H1 (cell line): Measurements from ENCODE around the gene PHLPP2. TPM values are rescaled to one million over a fixed set of nuclear protein-coding genes. Genes with fewer than 3 reads are reported as not detected.

ENCODE experiments used
- HDAC2 ChIP-seq, 2 experiments: fragments of 300-600 bp in 1 of 2; sonication (generic) in 1 of 2; IDR thresholded peaks; 2 replicates each; pipeline ENCODE4 v1.6.1; 2011 to 2012; ENCODE audit warnings: low read depth in 2 of 2, low read length in 2 of 2, mild to moderate bottlenecking in 2 of 2, moderate library complexity in 2 of 2, borderline replicate concordance in 1 of 2, inconsistent platforms in 1 of 2
- HDAC6 ChIP-seq: IDR thresholded peaks from one replicate; pipeline ENCODE4 v1.7.1; 2012; ENCODE audit warnings: low read depth, mild to moderate bottlenecking, inconsistent platforms, low read length, moderate library complexity
- TCF12 ChIP-seq: IDR thresholded peaks from 2 replicates; pipeline ENCODE4 v1.6.1; 2011; ENCODE audit warnings: low read depth, mild to moderate bottlenecking, low read length
- polyA plus RNA-seq, 7 experiments: library from polyadenylated mRNA; depleted of rRNA in 3 of 7; stranded (reverse) in 5 of 7; unstranded in 2 of 7; fragments of >200 nt in 5 of 7; fragments of 200-250 nt in 2 of 7; gene quantifications; 1 replicate in 5 of 7; 2 replicates in 1 of 7; 4 replicates in 1 of 7; pipeline versions ENCODE4 v1.2.1 to v1.2.3, GENCODE V29; 2011 to 2013; ENCODE audit warnings: missing spikeins in 2 of 7, mixed read lengths in 2 of 7
- total RNA-seq: library from RNA; stranded (reverse); fragmentation: NEBNext Ultra II Directional; extraction: Animal tissue kit (Norgen Biotek cat#: 25700); gene quantifications from 2 replicates; pipeline ENCODE4 v1.2.1, GENCODE V29; 2021
- TF ChIP-seq, protein P1 (sequence below): fragments of 300-600 bp; sonication (generic); IDR thresholded peaks from 2 replicates; pipeline ENCODE4 v1.7.1; 2012; ENCODE audit warnings: low read length, moderate library complexity, mild to moderate bottlenecking, inconsistent platforms; ENCODE audit not compliant: insufficient replicate concordance

The PHLPP2 gene
- total and polyA plus RNA-seq, 2 of the 8 experiments (the other 6 are each of a cell fraction or from before 2014, with no cell fraction given), result 7.3 to 12.9 TPM

DNA sequence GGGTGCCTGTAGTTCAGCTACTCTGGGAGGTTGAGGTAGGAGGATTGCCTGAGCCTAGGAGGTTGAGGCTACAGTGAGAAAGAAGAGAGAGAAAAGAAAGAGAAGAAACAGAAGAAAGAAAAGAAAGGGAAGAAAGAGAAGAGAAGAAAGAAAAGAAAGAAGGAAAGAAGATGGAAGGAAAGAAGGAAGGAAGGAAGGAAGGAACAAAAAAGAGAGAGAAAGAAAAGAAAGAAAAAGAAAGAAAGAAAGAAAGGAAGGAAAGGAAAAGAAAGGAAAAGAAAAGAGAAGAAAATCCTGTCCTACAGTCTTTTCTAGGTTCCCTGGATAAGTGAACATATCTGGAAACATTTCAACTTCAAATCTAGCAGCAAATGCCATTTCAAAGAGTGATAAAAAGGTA is 29.6 kb upstream of the PHLPP2 start (continued):
- TF ChIP-seq, protein P1, sequence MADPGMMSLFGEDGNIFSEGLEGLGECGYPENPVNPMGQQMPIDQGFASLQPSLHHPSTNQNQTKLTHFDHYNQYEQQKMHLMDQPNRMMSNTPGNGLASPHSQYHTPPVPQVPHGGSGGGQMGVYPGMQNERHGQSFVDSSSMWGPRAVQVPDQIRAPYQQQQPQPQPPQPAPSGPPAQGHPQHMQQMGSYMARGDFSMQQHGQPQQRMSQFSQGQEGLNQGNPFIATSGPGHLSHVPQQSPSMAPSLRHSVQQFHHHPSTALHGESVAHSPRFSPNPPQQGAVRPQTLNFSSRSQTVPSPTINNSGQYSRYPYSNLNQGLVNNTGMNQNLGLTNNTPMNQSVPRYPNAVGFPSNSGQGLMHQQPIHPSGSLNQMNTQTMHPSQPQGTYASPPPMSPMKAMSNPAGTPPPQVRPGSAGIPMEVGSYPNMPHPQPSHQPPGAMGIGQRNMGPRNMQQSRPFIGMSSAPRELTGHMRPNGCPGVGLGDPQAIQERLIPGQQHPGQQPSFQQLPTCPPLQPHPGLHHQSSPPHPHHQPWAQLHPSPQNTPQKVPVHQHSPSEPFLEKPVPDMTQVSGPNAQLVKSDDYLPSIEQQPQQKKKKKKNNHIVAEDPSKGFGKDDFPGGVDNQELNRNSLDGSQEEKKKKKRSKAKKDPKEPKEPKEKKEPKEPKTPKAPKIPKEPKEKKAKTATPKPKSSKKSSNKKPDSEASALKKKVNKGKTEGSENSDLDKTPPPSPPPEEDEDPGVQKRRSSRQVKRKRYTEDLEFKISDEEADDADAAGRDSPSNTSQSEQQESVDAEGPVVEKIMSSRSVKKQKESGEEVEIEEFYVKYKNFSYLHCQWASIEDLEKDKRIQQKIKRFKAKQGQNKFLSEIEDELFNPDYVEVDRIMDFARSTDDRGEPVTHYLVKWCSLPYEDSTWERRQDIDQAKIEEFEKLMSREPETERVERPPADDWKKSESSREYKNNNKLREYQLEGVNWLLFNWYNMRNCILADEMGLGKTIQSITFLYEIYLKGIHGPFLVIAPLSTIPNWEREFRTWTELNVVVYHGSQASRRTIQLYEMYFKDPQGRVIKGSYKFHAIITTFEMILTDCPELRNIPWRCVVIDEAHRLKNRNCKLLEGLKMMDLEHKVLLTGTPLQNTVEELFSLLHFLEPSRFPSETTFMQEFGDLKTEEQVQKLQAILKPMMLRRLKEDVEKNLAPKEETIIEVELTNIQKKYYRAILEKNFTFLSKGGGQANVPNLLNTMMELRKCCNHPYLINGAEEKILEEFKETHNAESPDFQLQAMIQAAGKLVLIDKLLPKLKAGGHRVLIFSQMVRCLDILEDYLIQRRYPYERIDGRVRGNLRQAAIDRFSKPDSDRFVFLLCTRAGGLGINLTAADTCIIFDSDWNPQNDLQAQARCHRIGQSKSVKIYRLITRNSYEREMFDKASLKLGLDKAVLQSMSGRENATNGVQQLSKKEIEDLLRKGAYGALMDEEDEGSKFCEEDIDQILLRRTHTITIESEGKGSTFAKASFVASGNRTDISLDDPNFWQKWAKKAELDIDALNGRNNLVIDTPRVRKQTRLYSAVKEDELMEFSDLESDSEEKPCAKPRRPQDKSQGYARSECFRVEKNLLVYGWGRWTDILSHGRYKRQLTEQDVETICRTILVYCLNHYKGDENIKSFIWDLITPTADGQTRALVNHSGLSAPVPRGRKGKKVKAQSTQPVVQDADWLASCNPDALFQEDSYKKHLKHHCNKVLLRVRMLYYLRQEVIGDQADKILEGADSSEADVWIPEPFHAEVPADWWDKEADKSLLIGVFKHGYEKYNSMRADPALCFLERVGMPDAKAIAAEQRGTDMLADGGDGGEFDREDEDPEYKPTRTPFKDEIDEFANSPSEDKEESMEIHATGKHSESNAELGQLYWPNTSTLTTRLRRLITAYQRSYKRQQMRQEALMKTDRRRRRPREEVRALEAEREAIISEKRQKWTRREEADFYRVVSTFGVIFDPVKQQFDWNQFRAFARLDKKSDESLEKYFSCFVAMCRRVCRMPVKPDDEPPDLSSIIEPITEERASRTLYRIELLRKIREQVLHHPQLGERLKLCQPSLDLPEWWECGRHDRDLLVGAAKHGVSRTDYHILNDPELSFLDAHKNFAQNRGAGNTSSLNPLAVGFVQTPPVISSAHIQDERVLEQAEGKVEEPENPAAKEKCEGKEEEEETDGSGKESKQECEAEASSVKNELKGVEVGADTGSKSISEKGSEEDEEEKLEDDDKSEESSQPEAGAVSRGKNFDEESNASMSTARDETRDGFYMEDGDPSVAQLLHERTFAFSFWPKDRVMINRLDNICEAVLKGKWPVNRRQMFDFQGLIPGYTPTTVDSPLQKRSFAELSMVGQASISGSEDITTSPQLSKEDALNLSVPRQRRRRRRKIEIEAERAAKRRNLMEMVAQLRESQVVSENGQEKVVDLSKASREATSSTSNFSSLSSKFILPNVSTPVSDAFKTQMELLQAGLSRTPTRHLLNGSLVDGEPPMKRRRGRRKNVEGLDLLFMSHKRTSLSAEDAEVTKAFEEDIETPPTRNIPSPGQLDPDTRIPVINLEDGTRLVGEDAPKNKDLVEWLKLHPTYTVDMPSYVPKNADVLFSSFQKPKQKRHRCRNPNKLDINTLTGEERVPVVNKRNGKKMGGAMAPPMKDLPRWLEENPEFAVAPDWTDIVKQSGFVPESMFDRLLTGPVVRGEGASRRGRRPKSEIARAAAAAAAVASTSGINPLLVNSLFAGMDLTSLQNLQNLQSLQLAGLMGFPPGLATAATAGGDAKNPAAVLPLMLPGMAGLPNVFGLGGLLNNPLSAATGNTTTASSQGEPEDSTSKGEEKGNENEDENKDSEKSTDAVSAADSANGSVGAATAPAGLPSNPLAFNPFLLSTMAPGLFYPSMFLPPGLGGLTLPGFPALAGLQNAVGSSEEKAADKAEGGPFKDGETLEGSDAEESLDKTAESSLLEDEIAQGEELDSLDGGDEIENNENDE, result no peak
- TF ChIP-seq TCF12 (no peak), HDAC6 (no peak), HDAC2 (IDR thresholded peaks at IDR 0.05; ENCODE audit: borderline replicate concordance in 1 of 2, low read depth in 2 of 2, low read length in 2 of 2) (no peak)
